ENCODE results near the gene RAPGEF4. TPM values are rescaled to one million over a fixed set of nuclear protein-coding genes. Genes with fewer than 3 reads are reported as not detected.

Gene RAPGEF4
- polyA plus RNA-seq, 1 donor, result 2.5 TPM

DNA sequence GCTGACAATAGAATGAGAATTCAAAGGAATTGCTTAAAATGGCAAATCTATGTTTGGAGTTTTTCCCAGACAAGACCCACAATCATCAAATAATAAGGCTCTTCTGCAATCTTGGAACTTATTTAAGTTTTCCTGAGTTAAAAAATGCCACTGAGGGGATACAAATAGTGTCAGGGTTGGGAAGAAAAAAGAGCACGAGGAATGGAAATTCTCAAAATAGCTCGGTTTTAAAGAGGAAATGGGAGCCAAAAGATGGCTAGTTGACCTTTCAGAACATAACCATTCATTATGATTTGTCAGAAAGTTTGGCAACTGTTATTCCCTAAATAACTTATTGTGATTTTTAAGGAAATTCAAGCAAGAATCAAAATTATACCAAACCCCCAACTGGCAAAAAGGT lies 127.7 kb downstream of the RAPGEF4 start:
- DNase-seq, result no peak

DNA sequence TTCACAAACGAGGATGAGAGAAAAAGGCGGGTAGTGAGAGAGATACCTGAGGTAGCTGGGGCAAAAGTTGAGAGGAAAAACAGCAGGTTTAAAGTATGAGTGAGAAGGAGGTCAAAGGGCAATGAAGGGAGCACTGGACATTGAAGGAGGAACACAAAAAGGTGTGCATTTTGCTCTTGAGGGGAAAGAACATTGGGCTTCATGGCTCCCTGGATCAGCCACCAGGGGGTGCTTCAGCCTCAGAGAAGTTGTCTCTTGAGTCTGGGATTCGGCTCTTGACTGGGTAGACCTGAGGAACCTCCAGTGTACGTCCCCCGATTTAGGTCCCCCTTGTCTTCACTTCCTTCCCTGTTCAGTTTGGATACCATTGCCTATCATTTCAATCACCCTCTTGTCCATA lies 128.5 kb downstream of the RAPGEF4 start:
- DNase-seq, result no peak

DNA sequence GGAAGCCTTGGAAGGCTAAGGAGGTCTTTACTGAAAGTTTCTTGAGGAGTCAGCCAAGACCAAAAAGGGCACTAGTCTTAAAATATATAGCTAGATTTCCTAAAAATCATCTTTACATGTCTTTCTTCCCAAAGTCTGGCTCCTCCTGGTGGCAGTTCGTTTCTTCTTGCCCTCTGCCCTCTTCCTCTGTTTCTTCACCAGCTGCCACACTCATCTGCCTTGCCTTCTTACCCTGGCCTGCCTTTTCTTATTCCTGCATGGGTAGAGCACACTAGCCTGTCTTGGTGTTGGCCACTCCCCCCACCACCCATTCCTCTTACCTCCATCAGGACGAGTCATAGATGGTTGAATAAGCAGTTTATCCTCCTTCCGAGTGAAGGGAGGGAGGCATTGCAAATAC lies 129.8 kb downstream of the RAPGEF4 start:
- no peak for DNase-seq

- DNase-seq, result no peak
Observed at GRCh38 chr2:172869861-172870260, 134.2 kb downstream of the RAPGEF4 start.

DNA sequence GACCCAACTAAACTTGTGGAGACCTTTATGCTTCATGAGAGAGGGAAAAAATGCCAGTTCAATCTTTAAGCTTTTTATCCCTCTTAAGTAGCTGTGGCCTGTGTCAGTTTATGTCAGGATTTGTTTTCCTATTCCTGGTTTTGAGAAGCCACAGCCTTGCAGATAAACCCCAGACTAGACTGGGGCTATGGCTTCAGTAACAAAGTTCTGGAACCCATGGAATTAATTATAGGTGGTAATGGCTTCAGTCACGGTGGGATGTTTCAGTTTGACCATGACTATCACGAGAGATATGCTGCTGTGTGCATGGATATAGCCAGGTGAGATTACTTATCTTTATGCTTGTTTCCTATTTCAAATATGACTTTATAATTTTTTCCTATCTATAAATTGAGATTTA lies 134.8 kb downstream of the RAPGEF4 start:
- DNase-seq, result no peak

DNA sequence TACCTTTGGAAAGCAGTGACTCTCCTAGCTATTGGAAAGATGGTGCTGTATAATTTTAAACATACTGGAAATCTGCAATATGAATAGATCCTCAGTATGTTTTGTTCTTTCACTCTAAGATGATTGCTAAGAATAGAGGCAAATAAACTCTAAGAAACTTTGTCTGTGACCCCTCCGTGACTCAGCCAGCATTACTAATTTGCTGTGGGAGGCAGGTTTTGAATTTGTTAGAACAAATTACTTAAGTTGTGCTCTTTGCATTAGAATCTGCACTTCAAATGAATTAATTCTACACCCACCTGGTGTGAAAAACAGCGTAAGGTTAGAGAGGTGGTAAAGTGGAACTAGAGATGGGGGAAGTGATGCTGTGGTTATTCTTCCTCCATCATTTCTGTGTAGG lies 142.2 kb downstream of the RAPGEF4 start:
- no peak for DNase-seq

- no peak for DNase-seq
Observed at GRCh38 chr2:172878260-172878659, 142.6 kb downstream of the RAPGEF4 start.

DNA sequence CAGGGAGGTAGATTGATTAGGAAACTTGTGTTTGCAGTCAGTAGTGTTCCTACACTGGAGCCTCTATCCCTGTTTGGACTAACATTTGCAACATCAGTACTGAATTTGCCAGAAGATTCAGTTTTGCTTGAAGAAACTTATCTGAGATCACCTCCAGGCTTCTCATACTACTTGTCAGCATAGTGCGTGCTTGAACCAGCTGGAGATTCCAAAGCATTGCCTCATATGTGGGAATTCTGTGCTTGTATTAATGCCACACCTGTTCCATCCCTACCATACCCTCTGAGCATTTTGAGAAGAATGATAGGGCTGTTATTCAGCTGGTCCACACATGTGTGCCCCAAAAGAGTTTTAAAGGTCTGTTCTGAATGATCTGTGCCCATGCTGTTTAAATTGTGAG lies 148.7 kb downstream of the RAPGEF4 start:
- DNase-seq, result no peak

DNA sequence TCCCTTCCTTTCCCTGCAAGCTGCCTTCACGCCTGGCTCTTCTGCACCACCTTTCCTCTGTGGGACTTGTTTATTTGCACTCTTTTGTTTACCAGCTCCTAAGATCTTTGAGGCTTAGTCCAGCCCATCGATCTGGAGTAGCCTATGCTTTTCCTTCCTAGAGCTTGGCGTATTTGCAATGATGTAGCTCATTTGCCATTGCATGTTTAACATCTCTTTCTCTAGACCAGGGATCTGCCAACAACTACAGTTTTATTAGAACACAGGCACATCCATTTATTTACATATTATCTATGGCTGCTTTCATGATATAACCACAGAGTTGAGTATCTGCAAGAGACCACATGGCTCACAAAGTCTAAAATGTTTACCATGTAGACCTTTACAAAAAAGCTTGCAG lies 150.4 kb downstream of the RAPGEF4 start:
- DNase-seq, result no peak

DNA sequence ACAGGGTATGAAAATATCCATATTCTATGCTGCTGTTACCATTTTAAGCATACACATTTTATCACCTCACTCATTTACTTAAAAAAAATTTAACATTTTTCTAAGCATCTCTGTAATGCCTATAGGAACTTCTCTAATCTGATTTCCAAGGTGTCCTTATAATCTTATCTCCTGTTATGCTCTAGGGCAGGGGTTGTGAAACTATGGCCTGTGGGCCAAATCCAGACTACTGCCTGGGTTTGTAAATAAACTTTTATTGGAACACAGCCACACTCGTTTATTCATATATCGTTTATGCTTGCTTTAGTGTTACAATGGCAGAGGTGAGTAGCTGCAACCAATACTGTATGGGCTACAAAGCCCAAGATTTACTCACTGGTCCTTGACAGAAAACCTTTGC lies 151.6 kb downstream of the RAPGEF4 start:
- DNase-seq, result no peak

DNA sequence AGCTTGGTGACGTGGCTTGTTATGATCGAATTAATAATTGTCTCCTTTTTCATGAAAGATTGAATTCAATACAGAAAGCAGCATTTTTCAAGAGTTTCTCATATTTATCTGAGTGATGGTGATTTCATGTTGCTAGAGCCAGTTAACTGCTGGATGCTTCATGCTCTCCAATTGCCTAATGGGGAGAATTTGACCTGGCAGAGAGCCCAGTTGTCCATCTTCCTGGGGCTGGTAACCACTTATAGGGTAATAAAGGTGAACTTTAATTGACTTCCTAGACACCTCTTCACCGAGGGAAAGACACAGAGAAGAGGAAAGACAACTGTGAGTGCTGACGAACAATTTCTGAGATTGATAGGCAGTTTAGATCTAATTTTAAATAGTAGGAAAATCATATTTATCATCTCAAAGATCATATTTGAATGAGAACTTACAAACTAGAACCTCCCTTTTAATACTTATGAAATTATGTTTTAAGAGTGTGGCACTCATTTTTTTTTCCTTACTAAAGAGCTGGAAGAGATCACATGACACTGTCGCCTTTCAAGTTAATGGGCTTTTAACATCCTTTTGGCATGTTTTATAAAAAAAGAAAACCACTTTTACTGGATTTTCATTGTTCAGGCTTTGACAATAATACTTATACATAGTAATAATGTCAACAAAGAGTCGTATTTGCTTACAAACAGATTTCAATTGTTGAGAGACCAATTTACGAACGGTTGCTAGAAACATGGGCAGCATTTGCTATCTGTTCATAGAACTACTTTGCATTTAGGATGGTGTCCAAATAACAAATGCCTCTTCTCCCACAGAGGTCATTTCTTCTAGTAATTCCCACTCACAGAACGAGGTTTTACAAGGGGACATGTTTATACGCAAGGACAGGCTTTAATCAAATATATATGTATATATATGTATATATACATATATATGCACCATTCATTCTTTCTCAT lies 153.3 kb downstream of the RAPGEF4 start:
- DNase-seq, result no peak

DNA sequence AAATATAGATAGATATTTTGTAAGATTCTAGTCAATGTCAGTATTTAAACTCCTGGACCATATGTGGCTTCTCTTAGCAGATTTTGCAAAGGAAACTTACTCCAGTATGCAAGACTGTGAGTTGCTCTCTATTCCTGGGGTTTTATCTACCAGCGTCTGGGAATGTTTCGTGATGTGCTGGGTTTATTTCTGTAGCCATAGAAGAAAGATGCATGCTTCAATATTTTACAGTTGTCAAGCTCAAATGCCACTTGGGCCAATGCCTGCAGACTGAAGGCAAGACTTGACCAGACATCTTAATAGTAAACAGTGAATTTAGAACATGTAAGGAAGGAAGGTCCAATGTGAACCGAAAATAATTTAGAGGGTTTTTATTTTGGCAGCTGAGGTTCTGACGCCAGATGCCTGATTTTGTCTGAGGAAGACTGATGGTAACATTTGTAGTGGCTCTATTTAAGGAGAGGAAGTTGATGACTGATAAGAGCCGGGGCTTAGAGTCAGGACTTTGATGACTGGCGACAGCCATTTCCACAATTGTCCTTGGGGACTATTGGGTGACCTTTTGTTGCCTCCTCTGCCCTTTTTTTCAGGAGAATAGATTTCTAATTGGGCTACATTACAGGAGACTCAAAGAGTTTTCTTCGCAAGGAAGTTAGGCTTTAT lies 154.3 kb downstream of the RAPGEF4 start:
- no peak for DNase-seq

GRCh38 chr2:172893111-172893510 lies 157.5 kb downstream of the RAPGEF4 start:
- no peak for DNase-seq

DNA sequence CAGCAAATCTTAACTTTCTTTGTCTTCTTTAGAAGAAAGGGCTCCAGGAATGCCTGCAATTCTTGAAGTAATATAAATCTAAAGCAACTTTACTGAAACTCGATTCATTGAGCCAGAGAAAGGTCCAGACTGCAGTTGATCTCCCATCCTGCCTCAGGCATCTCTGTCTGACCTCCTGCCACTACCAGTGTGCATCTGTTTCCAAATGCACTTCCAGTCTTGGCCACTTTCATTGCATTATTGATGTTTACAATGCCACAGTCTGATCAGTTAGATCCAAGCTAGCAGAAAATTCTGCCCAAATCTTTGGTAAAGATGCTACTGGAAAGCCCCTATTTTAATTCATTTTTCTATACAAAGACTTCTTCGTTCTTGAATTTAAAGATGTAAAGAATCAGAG lies 158.0 kb downstream of the RAPGEF4 start:
- no peak for DNase-seq

- DNase-seq, result no peak
Observed at GRCh38 chr2:172894689-172895387, 159.2 kb downstream of the RAPGEF4 start.

DNA sequence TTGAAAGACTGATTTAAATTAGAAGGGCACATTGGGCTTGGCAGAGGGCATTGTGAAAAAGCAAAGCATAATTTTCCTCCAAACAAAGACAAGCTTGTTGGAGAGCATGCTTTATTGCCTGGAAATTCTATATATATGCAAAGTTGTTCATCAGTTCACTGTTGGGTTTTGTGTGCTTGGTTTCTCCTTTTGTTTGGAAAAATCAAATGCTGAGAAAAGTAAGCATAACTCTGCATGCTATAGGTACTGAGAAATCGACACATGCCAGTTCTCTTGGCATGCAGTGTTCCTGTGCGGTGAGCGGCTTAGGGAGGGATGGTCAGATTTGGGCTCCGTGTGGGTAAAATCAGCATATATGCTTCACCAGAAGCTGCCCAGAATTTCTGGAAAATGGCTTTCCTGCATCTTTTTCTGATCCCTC lies 161.0 kb downstream of the RAPGEF4 start:
- DNase-seq, result no peak

- no peak for DNase-seq
Observed at GRCh38 chr2:172900871-172901270, 165.2 kb downstream of the RAPGEF4 start.

GRCh38 chr2:172901913-172902312 lies 166.3 kb downstream of the RAPGEF4 start:
- no peak for DNase-seq

- no peak for DNase-seq
Observed at GRCh38 chr2:172904236-172904635, 168.6 kb downstream of the RAPGEF4 start.

DNA sequence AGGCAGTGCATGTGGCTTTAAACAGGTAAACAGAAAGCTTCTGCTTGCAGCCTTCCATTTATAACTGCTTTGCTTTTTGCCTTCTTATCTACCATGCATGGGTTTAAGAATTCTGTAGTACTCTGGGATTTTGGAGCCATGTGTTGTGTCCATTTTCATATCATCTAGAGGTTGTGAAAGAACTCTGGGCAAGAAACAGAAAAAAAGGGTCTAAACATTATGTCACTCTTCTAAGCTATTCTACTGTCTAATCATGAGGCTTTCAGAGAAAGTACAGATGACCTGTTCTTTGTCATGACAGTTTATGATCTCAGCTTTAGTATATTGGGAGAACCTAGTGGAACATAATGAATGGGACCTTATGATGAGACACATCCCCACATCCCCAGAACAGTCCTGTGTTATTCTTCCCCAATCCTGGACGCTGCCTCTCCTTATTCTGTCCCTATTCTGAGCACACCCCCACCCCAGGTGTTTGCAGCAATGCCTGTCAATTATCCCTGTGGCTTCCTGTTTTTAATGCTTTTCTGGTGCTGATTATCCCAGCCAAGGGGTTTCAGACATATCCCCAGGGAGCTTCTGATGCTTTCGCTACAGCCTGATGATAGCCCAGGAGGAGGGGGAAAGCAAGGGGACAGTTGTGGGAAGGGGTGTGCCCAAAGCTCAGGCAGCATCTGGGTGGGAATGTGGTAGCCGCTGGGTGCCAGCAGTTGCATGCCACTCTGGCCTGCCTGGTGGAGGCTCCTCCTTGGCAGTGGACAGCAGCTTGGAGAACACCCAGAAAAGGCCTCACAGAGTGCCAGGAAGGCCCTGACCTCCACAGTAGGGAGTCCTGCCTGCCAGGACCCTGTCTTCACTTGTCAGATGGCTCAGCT lies 170.5 kb downstream of the RAPGEF4 start:
- no peak for DNase-seq

DNA sequence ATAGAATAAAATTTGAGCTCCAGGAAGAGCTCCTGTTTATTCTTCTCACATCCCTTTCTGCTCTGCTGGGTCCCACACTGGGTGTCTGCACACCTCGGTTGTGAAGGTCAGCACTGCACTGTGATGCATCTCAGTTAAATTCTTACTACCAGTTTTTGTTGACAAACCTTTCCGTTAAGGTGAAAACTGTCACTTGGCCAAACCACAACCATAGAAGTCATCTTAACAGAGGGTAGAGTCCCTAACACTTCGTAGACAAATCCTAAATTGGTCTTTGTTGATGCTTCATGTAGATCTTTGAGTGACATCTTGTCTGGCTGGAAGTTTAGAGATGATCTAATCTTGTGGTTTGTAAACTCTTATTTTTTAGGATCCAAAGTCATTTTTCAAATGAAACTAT lies 172.6 kb downstream of the RAPGEF4 start:
- no peak for DNase-seq

DNA sequence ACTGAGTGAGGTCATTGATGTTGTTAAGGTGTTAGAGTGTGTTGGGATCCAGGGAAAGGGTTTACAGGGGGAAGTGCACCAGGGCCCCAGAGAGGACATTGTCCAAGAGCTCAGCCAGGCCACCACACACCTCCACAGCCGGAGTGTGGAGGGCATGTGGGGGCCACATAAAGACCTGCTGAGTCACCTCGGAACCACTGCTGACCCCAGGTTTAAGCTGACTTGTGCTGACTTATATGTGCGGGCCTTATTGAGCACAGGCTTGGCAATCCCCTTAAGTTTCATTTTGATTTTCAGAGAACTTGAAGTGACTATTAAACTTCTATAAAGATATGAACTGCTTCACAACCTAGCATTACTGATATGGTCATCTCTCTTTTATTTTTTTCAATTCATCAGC lies 173.8 kb downstream of the RAPGEF4 start:
- DNase-seq, result no peak

All from hindlimb muscle (tissue), 1 donor.